KG1 (cell line): ENCODE data around the gene KRT4.

ENCODE experiments used
- DNase-seq: peaks from one replicate; lab custom pipeline; 2025; lab: John Stamatoyannopoulos, UW

KRT4 gene

DNA sequence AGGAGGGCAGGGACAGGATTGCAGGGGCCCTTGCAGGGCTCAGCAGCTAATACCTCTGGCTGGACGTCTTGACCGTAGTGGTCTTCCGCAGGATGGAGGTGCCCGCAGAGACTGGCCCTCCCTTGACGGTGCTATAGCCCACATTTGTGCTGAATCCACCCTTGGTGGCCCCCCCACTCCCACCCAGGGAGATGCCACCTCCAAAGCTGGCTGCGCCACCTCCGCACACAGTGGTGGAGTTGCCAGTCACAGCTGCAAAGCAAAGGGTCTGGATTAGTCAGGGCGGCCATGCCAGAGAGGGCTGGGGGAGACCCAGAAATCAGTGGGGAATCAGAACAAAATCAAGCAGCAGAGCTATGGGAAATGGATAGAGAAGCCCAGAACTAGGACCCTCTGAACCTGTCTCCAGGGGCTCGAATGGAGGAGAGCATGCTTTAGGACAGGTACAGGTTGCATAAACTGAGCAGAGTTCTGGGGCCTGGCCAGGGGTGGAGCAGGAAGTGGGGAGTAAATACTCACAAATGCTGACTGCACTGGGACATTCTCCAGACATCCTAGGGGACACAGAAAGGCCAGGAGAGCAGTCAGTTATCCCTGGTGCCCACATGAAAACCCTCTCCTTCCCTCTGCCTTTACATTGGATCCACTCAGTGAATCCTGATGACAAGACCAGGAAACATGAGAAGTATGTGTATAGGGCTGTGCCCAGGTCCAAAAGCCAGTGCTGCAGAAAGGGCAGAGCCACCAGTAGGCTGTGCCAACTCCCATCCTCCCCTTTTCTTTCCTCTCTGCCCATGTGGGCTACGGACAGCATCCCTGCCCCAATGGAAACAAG, 8.1 kb upstream of the KRT4 start:
- no peak for DNase-seq

DNA sequence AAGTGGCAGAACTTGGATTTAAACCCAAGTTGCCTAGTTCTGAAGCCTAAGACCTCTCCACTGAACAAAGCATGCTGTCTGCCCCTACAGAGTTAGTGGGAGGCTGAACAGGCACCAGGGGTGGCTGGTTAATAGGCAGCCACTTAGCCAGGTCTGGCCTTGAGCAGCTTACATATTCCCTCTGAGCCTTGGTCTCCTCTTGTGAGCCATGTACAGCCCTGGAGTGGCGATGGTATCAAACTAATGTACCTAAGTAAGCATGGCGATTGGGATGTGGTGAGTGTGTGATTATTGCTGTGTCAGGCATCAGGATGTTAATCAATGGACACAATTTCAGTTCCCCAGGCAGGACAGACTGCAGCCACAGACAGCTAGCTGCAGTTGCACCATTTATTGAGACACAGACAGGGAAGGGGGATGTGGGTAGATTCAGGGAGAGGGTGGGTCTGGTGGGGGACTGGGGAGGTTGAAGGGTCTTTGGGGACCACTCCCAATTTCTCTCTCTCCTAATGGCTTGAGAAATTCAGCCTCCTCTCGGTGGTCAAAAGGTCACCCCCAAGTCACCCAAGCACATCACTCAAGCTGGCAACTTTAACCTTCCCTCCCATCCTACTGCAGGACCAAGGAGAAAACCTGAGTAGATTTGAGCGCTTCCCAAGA, 7.3 kb upstream of the KRT4 start:
- no peak for DNase-seq

DNA sequence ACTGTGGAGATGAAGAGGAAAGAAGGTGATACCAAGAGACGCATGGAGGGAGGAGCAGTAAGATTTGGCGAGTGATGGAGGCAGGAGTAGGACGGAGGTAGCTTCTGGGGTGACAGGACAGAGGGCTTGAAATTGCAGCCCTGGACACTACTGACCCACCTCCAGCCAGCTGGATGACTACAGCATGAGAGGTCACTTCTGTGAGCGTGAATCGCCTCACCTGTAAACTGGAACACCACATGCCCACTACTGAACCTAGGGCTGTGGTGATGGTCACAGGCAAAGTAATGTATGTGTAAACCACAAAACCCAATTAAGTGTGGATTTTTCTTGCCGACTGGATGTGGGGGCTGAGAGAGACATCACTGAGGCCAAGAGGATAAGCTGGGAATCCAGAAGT, 6.6 kb upstream of the KRT4 start:
- no peak for DNase-seq

DNA sequence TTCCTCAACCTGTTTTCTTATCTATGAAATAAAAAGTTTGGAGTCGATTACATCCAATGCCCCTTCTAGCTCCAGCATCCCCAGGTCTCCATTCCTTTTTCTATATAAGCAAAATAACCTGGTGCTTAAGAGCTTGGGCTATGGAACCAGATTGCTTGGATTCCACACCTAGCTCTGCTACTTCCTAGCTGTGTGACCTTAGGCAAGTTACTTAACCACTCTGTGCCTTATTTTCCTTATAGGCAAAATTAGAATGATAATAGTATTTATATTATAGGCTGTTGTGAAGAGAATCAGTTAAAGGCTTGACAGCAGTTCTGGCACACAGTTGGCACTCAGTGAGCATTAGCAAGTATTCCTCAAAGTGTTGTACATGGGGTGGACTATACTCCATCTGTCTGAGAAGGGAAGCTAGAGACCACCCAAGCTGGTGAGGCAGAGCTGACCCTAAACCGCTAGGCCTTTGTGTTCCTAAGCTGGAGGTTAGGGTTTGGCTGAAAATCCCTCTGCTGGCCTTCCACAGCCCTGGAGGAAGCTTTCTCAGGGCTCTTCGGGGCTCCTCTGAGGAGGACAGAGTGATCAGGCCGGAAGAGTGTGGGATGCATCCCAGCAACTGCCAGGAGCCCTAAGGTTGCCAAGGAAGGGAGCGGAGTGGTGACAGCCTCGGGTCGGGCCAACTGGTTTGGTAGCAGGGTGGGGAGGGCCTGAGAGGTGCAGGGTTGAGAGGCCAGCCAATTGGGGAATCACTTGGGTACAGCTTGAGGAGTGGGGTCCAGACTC, 6.0 kb upstream of the KRT4 start:
- no peak for DNase-seq

DNA sequence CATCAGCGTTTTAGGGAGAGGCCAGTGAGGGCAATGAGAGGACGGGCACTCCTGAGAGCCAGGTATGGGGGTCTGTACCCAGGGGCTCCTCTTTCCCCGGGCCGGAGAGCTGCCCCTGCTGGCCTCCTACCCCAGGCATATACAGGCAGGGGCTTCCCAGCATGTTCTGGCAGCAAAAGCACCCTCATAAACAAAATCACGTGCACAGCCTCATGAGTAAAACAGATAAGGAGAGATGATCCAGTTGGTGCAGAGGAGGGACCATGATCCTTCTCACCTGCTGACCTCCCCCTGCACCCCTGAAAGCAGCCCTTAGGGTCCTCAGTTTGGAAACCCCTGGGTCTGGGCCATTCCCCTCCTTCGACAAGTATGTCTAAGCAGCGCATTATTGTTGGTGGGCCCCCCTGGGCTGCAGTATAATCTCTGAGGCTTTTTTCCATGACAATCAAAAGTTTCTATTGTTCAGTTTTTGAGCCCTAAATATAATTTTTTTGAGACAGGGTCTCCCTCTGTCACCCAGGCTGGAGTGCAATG, 5.0 kb upstream of the KRT4 start:
- DNase-seq: no peak

DNA sequence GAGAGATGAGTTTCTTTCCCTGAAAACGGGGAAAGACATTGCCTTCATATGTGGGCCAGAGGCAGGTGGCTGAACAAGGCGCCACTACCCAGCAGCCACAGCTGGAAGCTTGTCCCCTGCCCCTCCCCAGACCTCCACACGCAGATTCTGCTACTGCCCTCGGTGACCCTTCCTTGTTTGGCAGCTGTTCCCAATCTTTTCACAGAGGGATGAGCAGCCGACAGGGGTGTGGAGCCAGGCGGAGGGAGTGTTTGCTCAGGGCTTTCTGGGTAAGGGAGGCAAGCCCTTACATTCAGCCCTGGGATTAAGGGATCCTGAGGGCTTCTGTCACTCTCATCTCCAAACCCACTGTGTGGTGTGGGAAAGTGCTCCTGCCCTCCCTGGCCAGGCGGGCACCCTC, 4.5 kb upstream of the KRT4 start:
- no peak for DNase-seq

DNA sequence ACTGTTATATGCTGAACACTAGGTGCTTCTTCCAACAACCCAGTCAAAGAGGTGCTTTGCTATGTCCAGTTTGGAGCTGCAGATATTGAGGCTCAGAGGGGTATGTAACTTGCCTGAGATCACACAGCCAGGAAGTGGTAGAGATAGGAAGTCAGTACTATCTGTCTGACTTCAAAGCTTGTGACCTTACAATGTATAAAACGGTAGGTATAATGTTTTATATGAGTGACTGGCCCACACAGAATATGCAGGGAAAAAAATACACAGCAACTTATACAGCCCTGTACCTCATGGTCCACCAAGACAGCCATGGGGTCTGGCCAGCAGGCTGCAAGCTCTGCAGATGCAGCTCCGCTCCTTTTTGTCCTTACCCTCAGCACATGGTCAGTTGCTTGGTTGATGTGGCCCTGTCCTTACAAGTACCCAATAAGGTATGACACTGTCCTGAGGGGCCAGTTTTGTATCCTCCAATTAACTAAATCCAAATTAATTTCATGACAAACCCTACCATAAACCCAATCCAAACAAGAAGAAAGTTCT, 3.9 kb upstream of the KRT4 start:
- no peak for DNase-seq

DNA sequence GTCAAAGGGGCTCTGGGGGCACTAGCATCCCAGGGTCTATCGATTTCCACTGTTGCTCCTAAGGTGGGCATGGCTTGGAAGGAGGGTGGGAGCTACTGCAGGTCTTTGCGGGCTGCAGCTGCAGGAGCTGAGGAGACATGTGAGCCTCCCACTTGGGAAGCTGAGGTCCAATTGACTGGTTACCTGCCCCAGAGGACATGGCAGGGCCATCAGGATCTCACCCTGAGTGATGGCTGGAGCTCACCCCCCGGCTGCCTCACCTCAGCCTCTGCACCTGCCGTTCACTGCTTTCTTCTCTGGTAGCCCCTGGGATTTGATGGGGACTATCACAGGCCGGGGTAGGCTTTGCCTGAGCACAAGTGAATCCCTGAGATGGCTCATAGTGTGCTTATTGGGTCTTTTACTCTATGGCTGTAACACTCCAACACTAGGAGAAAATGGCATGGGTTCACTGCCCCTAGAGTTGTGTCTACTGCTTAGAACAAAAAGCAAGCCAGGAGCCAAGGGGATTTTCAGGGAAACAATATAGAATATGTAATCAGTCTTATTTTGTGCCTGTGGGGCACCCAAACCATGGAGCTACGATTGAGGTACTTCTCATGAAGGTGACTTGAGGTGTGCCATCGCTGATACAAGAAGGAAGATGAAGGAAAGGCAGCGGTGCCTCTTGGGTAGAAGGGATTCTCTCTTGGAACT, 3.2 kb upstream of the KRT4 start:
- DNase-seq: no peak

DNA sequence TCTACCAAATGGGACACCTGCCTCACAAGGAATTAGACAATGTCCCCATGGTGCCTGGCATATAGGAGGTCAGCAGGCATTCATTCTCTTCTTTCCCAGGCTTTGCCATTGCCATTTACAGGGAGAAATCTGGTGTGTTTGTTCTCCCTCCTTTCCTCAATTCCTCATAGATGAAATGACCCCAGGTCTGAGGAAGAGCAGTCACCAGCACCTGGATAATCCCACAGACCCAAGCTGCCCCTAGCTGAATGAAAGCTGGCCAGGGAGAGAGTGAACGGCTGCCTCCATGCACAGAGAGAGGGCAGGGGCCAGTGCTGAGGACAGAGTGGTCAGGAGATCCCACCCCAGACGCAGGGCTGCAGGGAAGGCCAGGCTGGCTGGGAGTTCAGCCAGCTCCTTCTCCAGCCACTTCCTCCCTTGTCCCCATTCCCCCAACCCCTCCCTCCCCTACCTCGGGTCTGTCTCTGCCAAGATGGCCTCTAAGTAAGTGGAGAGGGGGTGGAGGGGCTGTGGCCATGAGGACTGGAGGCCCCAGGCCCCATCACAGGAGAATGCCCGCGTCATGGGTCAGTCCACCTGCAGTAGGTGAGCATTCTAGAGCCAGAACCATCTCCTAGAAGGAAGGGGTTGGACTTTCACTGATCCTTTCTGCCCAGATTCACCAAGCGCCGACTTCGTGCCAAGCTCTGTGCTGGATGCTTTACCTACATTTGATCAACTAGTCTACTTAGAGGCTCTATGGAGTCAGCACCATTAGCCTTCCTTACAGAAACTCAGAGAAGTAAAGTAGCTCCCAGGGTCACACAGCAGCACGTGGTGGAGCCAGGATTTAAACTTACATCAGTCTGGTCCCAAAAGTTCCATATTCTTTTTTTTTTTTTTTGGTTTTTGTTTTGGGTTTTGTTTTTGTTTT, 2.0 kb upstream of the KRT4 start:
- no peak for DNase-seq

DNA sequence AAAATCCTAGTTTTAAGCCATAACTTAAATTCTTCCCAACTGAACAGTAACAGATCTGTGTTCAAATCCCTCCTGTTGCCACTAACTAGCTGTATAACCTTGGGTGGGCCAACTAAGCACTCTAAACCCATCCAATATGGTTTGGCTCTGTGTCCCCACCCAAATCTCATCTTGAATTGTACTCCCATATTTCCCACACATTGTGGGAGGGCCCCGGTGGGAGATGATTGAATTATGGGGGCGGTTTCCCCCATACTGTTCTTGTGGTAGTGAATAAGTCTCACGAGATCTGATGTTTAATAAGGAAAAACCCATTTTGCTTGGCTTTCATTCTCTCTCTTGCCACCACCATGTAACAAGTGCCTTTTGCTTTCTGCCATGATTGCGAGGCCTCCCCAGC, 1.2 kb upstream of the KRT4 start:
- DNase-seq: no peak

DNA sequence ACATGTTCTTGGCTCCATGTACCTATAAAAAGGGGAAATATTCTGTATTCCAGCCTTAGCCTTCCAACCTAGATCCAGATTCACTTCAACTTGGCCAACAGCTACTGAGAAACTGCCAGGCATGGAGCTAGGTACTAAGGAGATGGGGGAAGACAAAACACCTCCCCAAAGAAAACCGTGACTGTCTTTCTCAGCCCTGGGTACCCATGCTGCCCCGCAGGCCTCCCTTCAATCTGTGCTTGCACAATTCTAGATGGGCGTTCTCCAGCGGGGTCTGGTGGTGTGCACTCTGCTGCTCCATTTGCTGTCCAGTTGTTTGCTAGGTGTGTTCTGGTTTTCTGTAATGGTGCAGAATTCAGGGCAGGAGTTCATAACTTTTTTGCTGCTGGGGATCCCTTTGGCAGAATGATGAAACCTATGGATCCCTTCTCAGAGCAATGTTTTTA, 817 bp upstream of the KRT4 start:
- DNase-seq: no peak

DNA sequence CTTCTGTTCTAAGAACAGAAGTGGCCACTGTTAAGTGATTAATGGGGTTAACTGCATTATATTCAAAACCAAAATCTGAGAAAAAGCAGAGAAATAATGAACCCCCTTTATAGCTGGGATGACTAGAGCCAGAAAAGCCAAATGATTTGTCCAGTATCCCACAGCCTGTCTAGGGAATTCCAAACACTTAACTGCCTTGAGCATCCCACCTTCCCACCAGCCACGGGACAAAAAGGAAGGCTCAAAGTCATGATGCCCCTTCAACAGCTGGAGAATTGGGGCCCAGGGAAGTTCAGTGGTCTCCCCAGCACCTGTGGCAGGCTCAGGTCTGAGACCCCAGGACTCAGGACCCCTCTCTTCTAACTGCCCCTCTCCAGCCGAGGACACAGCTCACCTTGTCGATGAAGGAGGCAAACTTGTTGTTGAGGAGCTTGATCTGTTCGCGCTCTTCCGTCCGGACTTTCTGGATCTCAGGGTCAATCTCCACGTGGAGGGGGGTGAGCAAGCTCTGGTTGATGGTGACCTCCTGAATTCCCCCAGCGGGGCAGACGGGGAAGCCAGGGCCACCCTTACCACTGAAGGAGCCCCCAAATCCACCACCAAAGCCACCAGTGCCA, 605 bp downstream of the KRT4 start:
- no peak for DNase-seq

DNA sequence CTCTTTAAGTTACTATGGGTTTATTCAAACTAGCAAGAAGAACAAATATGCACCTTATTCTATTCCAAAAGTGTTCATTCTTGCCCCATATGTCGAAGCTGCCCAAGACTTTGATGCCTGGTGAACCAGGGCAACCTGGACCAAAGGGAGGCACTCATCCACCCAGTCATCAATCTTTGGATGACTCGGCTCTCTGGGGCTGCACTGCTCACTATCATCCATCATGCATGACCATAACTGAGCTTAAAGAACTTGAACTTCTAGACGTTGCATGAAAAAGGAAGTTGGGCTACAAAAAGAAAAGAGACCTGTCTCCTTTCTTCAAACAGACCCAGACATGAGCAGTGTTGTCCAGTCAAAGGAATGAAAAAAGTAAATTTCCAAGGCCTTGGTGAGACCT, 1.2 kb downstream of the KRT4 start:
- no peak for DNase-seq

DNA sequence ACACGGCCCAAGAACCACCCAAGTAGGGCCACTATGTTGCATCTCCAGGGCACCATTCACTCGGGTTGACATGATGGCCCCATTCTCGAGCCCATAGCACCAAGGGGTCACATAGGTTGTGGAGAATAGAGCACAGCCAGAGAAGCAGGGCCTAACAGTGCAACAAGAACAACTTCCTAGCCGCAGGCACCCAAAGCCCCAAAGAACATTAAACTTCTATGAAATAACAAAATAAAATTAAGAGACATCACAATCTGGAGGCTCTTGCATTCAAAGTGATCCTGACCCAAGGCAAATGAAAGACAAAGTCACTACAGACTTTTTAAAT, 1.9 kb downstream of the KRT4 start:
- DNase-seq: no peak

DNA sequence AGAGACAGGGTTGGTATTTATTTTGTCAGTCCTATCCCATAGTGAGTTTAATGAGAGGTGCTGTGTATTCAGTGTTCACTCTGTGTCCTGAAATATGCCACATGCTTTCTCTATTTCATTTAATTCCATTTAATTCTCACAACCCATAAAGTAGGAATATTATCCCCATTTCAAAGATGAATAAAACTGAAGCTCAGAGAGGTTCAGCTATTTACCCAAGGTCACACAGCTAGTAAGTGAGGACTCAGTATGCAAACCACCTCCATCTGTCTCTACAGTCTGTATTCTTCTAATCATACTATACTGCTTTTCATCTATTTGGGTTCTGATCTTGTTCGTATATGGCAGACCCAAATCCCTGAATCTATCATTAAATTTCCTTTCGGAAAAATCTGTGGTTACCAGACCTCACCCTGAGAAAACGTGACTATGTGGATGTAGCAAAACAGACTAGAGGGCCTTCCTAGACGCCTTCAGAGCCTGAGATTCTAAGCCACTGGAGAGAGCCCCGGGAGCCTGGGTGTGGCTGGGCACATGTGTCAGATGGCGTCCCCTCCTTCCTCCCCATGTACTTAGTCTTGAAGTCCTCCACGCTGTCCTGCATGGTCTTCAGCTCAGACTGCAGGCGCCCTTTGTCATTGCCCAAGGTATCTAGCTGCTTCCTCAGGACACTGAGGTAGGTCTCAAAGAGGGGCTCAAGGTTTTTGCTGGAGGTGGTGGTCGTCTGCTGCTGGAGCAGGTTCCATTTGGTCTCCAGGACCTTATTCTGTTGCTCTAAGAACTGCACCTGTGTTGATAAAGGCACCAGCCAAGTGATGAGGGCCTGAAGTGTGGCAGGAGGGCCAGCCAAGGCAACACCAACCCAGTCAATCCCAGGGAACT, 2.5 kb downstream of the KRT4 start:
- no peak for DNase-seq

DNA sequence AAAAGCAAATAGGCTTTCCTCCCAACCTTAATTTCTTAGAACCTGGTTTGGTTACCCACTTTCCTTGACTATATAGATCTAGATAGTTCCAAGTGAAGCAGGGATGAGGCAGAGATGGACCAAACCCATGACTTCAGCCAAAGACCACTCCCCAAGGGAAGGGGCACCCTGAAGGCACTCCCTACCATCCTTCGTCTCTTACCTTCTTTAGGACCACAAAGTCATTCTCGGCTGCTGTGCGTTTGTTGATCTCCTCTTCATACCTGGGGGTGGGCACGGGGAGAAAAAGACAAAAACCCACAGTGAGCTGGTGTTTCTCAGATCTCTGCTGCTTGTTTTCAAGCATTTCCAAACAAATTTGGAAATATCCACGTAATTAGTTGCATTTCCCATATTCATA, 3.4 kb downstream of the KRT4 start:
- DNase-seq: no peak

DNA sequence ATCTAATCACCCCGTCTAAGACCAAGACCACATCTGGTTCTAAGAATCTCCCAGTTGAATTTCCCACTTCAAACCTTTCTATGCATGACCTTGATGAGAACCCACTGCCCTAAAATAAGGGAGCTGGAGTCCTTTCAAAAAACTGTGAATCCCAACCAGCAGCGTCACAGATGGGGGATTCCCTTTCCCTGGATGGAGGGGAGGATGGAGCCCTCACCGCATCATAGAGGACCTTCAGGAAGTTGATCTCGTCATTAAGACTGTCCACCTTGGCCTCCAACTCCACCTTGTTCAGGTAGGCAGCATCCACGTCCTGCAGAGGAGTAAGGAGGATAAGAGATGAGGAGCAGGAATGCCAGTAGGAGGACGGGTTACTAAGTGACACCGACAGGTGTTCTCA, 4.8 kb downstream of the KRT4 start:
- DNase-seq: no peak

DNA sequence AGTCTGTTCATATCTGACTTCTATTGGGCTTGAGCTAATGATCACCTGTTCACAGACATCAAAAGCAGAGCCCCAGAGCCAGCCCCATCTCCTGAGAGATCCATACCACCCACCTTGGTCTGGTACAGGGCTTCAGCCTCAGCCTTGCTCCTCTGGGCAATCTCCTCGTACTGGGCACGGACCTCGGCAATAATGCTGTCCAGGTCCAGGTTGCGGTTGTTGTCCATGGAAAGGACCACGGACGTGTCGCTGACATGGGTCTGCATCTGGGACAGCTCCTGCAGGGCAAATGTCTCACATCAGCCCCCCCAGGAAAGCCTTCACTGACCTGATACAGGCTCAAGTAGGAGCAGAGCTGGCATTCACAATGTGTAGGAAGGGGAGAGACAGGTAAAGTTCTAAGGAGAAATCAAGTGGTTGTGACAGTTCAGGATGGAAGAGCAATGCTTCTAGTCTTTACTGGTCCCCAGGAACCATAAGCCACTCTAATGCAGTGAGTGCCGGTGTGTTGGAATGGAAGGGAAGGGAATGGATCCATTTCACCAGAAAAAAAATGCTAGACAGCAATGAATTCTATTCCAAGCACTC, 5.2 kb downstream of the KRT4 start:
- DNase-seq: no peak
